ENCODE results near the gene MED4. TPM values are rescaled to one million over a fixed set of nuclear protein-coding genes. Genes with fewer than 3 reads are reported as not detected.

The MED4 gene
- total RNA-seq, 1 donor, result 26.1 TPM

DNA sequence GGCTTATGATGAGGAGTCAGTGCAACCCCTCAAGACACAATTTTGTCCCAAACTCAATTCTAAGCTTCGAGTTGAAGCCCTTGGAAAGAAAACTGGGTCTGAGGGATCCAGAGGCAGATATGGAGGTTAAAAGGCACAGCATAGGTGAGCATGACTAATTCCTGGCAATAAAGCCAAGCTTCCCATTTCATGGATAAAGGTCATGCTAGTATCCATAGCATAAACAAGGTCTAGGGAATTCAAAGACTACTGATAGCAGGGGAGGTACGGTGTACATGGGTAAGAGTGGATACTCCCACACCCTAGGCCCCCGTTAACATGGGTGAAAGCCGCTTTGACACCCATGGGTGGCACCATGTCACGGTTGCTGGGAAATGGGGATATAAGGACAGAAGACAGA is 24.0 kb downstream of the MED4 start:
- Histone ChIP-seq H4K20me1 (ENCODE audit: insufficient read depth, low read length) (no peaks in the 10 kb centered on the region), H3K79me2 (ENCODE audit: insufficient read depth, low read length) (no peaks in the 10 kb centered on the region), H3K27me3 (ENCODE audit: insufficient read depth, low read length) (no peaks in the 10 kb centered on the region), H3K9me3 (ENCODE audit: low read depth, low read length) (peaks cover 14% of the 10 kb centered on the region), H3K4me3 (ENCODE audit: insufficient read depth, low read length) (no peak overlapping the region), H3K4me1 (ENCODE audit: insufficient read depth, low read length) (no peaks in the 10 kb centered on the region), H3K4me2 (ENCODE audit: insufficient read depth, low read length) (no peak overlapping the region), H2AFZ (ENCODE audit: low read length) (no peak overlapping the region), H3K27ac (ENCODE audit: low read depth, low read length) (no peak overlapping the region), H3K36me3 (ENCODE audit: insufficient read depth, low read length) (peaks cover 83% of the 10 kb centered on the region)
- no peak for DNase-seq (ENCODE audit: insufficient read length, low spot score, missing footprints)
- TF ChIP-seq, protein P1, sequence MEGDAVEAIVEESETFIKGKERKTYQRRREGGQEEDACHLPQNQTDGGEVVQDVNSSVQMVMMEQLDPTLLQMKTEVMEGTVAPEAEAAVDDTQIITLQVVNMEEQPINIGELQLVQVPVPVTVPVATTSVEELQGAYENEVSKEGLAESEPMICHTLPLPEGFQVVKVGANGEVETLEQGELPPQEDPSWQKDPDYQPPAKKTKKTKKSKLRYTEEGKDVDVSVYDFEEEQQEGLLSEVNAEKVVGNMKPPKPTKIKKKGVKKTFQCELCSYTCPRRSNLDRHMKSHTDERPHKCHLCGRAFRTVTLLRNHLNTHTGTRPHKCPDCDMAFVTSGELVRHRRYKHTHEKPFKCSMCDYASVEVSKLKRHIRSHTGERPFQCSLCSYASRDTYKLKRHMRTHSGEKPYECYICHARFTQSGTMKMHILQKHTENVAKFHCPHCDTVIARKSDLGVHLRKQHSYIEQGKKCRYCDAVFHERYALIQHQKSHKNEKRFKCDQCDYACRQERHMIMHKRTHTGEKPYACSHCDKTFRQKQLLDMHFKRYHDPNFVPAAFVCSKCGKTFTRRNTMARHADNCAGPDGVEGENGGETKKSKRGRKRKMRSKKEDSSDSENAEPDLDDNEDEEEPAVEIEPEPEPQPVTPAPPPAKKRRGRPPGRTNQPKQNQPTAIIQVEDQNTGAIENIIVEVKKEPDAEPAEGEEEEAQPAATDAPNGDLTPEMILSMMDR (IDR thresholded peaks at IDR 0.05; ENCODE audit: extremely low read depth, low read depth, low read length), result no peak

DNA sequence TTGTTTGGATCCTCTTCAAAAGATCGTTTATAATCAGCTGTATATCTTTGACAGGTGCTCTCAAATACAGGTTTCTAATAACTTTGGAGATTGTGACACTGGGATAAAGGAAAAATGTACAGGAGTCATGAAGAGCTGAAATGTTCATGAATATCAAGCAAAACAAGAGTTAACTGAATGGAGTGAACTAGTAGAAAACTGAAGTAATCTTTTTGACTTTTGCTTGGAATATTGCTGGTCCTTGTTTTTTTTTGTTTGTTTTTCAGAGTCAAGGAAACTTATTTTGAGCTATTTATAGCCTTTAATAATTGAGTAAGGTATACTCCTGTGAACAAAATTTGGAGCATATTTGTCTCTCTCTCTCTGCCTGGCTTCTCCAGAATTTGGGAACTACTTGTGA is 25.3 kb downstream of the MED4 start:
- H3K36me3 ChIP-seq (ENCODE audit: insufficient read depth, low read length), result peaks cover 75% of the 10 kb centered on the region
- no peak overlapping the region for H3K27ac ChIP-seq (ENCODE audit: low read depth, low read length)
- TF ChIP-seq, protein P1 (IDR thresholded peaks at IDR 0.05; ENCODE audit: extremely low read depth, low read depth, low read length), result no peak
- no peak for DNase-seq (ENCODE audit: insufficient read length, low spot score, missing footprints)
- H3K4me3 ChIP-seq (ENCODE audit: insufficient read depth, low read length), result no peak overlapping the region
- no peaks in the 10 kb centered on the region for H4K20me1 ChIP-seq (ENCODE audit: insufficient read depth, low read length)
- peaks cover 14% of the 10 kb centered on the region for H3K9me3 ChIP-seq (ENCODE audit: low read depth, low read length)
- H3K4me1 ChIP-seq (ENCODE audit: insufficient read depth, low read length), result no peaks in the 10 kb centered on the region
- no peak overlapping the region for H2AFZ ChIP-seq (ENCODE audit: low read length)
- no peaks in the 10 kb centered on the region for H3K27me3 ChIP-seq (ENCODE audit: insufficient read depth, low read length)
- no peaks in the 10 kb centered on the region for H3K79me2 ChIP-seq (ENCODE audit: insufficient read depth, low read length)
- no peak overlapping the region for H3K4me2 ChIP-seq (ENCODE audit: insufficient read depth, low read length)

DNA sequence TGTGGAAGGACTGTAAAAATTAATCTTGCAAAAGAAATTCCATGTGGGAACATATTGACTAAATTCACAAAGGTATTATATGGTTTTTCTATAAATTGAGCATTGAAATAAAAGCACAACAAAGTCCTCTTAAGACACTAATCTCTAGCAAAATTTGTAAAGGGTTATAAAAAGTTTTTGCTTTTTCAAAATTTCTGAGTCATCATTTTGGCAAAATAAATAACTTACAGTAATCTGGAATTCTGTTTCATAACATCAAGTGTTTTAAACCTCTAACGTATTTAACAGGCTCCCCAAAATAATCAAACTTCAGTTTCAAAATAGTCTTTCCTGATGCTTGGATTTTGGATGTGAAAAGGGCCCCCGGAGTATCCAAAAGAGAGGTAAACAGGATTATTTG is 26.0 kb downstream of the MED4 start:
- Histone ChIP-seq H3K4me3 (ENCODE audit: insufficient read depth, low read length) (no peak overlapping the region), H3K27ac (ENCODE audit: low read depth, low read length) (no peak overlapping the region), H3K79me2 (ENCODE audit: insufficient read depth, low read length) (no peaks in the 10 kb centered on the region), H4K20me1 (ENCODE audit: insufficient read depth, low read length) (no peaks in the 10 kb centered on the region), H3K27me3 (ENCODE audit: insufficient read depth, low read length) (no peaks in the 10 kb centered on the region), H3K9me3 (ENCODE audit: low read depth, low read length) (peaks cover 14% of the 10 kb centered on the region), H3K4me1 (ENCODE audit: insufficient read depth, low read length) (no peaks in the 10 kb centered on the region), H2AFZ (ENCODE audit: low read length) (no peak overlapping the region), H3K4me2 (ENCODE audit: insufficient read depth, low read length) (no peak overlapping the region), H3K36me3 (ENCODE audit: insufficient read depth, low read length) (peaks cover 69% of the 10 kb centered on the region)
- TF ChIP-seq, protein P1 (IDR thresholded peaks at IDR 0.05; ENCODE audit: extremely low read depth, low read depth, low read length), result no peak
- no peak for DNase-seq (ENCODE audit: insufficient read length, low spot score, missing footprints)

- H3K36me3 ChIP-seq (ENCODE audit: insufficient read depth, low read length), result peaks cover 61% of the 10 kb centered on the region
- H3K4me2 ChIP-seq (ENCODE audit: insufficient read depth, low read length), result no peak overlapping the region
- TF ChIP-seq, protein P1 (IDR thresholded peaks at IDR 0.05; ENCODE audit: extremely low read depth, low read depth, low read length), result no peak
- no peaks in the 10 kb centered on the region for H3K79me2 ChIP-seq (ENCODE audit: insufficient read depth, low read length)
- no peaks in the 10 kb centered on the region for H3K4me1 ChIP-seq (ENCODE audit: insufficient read depth, low read length)
- H3K27me3 ChIP-seq (ENCODE audit: insufficient read depth, low read length), result no peaks in the 10 kb centered on the region
- no peak overlapping the region for H3K27ac ChIP-seq (ENCODE audit: low read depth, low read length)
- peaks cover 14% of the 10 kb centered on the region for H3K9me3 ChIP-seq (ENCODE audit: low read depth, low read length)
- H2AFZ ChIP-seq (ENCODE audit: low read length), result no peak overlapping the region
- no peak overlapping the region for H3K4me3 ChIP-seq (ENCODE audit: insufficient read depth, low read length)
- no peaks in the 10 kb centered on the region for H4K20me1 ChIP-seq (ENCODE audit: insufficient read depth, low read length)
- no peak for DNase-seq (ENCODE audit: insufficient read length, low spot score, missing footprints)
These were observed 26.9 kb downstream of the MED4 start for GRCh38 chr13:48068036-48068435.

Data from osteoblast (primary cell).